H54 (cell line): Measurements from ENCODE around the gene TMEM132D.

Source experiments
- DNase-seq: peaks from one replicate; pipeline ENCODE4 v3.0.0; 2011; ENCODE audit warnings: low spot score, mixed read lengths; ENCODE audit not compliant: insufficient read length
- FAIRE-seq: peaks from 3 replicates; lab custom pipeline; 2011; peaks lifted over from hg19 to GRCh38; lab: Jason Lieb, UNC
- POLR2A ChIP-seq: IDR thresholded peaks from 2 replicates; pipeline ENCODE4 v1.6.1; 2011; ENCODE audit warnings: low read depth, mild to moderate bottlenecking, low read length

The TMEM132D gene

GRCh38 chr12:129614221-129614885, 289.5 kb downstream of the TMEM132D start:
- no peak for FAIRE-seq
- TF ChIP-seq POLR2A = no peak
- DNase-seq = no peak

GRCh38 chr12:129613314-129613713, 290.5 kb downstream of the TMEM132D start:
- FAIRE-seq (no peak), DNase-seq (no peak)
- TF ChIP-seq POLR2A = no peak

DNA sequence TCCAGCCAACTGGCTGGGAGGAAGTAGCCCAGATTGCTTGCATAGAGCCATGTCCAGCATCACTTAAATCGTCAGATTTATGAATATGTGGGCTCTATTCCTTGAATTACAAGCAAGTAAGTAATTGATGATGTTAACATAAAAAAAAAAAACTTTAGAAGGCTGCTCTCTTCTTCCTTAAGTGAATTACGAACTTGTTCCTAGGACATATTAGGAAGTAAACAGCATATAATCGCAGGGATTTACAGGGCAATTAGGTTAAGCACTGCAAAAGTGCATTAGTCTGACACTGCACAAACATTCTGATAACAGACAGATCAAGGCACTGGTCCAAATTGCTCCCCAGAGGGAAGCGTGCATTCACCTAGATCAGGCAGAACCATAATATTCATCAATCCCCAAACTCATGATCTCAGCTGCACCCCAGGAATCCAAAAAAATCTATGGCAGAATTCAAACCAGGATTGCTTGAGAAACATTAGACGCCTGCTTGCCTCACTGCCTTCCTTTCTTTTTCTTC, 293.2 kb downstream of the TMEM132D start:
- no peak for DNase-seq
- no peak for FAIRE-seq
- TF ChIP-seq POLR2A = no peak

DNA sequence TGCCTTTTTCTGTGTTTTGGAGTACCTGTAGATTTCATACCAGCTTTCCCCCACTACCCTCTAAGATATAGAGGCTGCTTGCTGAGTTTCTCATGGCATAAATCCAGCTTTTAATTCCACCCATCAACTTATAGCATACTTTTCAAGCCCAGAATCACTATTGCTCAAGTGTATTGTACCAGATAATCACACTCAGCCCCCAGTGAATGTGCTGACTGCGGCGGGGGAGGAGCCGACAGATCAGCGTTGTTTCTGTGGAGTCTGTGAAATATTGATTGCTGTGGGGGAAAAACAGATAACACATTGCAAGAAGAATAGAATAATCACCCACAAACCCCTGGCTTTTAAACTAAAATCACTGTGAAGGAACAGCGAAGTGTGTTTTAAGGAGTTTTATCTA, 296.1 kb downstream of the TMEM132D start:
- no peak for FAIRE-seq
- no peak for DNase-seq
- no peak for TF ChIP-seq POLR2A

- DNase-seq (no peak), FAIRE-seq (no peak)
- TF ChIP-seq POLR2A = no peak
Observed at GRCh38 chr12:129607301-129607700, 296.5 kb downstream of the TMEM132D start.

- FAIRE-seq (no peak), DNase-seq (no peak)
- no peak for TF ChIP-seq POLR2A
Observed at GRCh38 chr12:129606239-129606638, 297.6 kb downstream of the TMEM132D start.

- no peak for TF ChIP-seq POLR2A
- FAIRE-seq = no peak
- DNase-seq = no peak
Observed at GRCh38 chr12:129605666-129606065, 298.2 kb downstream of the TMEM132D start.

DNA sequence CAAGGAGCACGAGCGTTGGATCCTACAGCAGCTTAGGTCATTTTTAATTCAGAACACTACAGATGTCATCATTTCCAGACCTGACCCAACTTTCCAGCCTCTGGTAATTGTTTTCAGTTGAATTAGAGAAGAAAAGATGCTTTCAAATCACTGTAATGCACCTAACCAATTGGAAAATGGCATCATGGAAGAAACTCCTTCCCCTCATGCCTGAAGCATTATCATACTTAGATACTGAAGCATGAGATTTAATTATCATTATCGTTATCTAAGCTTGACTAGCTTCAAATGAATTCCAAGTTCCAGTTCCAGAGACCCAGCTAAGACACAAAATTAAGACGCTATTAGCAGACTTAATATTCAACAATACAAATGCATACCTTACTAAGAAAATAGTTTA, 299.3 kb downstream of the TMEM132D start:
- TF ChIP-seq POLR2A = no peak
- DNase-seq = no peak
- no peak for FAIRE-seq

DNA sequence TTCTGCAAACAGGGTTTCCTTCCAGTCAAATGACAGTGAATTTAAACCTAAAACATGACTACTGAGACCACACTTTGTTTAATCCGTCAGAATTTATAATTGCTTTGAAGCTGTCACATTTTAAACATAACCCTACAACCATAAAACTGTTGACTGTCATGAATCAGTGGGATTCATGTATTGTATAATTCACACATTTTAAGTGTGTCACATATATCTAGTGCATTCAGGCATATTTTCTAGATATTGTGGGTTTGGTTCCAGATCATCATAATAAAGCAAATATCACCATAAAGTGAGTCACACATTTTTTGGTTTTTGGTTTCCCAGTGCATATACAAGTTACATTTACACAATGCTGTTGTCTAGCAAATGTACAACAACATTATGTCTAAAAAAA, 304.4 kb downstream of the TMEM132D start:
- FAIRE-seq (no peak), DNase-seq (no peak)
- TF ChIP-seq POLR2A = no peak

GRCh38 chr12:129594098-129594497, 309.7 kb downstream of the TMEM132D start:
- no peak for TF ChIP-seq POLR2A

GRCh38 chr12:129592449-129592848, 311.4 kb downstream of the TMEM132D start:
- no peak for TF ChIP-seq POLR2A
- DNase-seq = no peak
- FAIRE-seq = no peak

More at GRCh38 chr12:129594098-129594497, 309.7 kb downstream of the TMEM132D start:
- DNase-seq (no peak), FAIRE-seq (no peak)

DNA sequence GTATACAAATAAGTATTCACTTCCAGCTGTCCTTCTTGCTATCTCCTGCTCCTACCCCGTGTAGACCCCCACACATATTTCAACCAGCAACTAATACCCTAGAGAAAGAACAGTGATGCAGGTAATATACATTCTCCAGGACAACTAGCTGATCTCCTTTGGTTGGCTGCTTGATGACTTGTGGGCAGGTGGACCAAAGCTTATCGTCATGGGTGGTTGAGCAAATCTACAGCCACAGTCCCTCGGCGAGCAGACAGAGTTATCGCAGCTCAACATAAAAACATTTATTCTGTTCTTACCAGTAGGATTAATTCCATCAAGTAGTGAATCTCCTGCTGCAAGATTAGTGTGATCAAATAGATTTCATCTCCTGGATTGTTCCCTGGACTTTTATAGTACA, 314.3 kb downstream of the TMEM132D start:
- no peak for DNase-seq
- no peak for FAIRE-seq
- no peak for TF ChIP-seq POLR2A

DNA sequence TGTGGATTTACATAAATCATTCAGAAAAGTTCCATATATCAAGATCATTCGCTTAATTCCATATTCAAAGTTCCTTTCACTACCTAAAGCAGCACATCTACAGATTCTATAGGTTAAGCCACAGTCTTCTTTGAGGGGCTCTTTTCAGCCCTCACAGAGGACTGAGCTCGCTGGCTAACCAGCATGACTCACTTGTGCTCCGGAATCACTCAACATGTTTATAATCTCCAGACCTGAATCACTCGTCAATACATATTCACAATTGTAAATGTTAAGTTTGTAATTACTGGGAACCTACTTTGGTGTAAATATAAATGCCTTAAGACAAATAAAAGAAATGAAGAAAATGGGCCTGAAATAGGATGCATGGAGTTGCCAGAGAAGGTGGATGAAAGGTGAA, 315.7 kb downstream of the TMEM132D start:
- no peak for TF ChIP-seq POLR2A
- FAIRE-seq (no peak), DNase-seq (no peak)

- TF ChIP-seq POLR2A = no peak
- DNase-seq (no peak), FAIRE-seq (no peak)
Observed at GRCh38 chr12:129585296-129585695, 318.5 kb downstream of the TMEM132D start.

- no peak for DNase-seq
- TF ChIP-seq POLR2A = no peak
- FAIRE-seq = no peak
Observed at GRCh38 chr12:129579879-129580278, 323.9 kb downstream of the TMEM132D start.
